GM19240 (cell line): Measurements from ENCODE around the gene PPIL3.

Experiments
- DNase-seq: peaks from one replicate; pipeline ENCODE4 v3.0.0; 2011; ENCODE audit warnings: low spot score; ENCODE audit not compliant: insufficient read length

Gene PPIL3

GRCh38 chr2:200861617-200862155 is 27.2 kb downstream of the PPIL3 start:
- no peak for DNase-seq

GRCh38 chr2:200860092-200860795 is 28.6 kb downstream of the PPIL3 start:
- no peak for DNase-seq

- DNase-seq: no peak
Observed at GRCh38 chr2:200856806-200857205, 32.1 kb downstream of the PPIL3 start.

- DNase-seq: no peak
Observed at GRCh38 chr2:200852605-200853004, 36.3 kb downstream of the PPIL3 start.

- DNase-seq: no peak
Observed at GRCh38 chr2:200851398-200852248, 37.3 kb downstream of the PPIL3 start.

GRCh38 chr2:200850512-200851256 is 38.2 kb downstream of the PPIL3 start:
- no peak for DNase-seq

GRCh38 chr2:200847939-200848338 is 40.9 kb downstream of the PPIL3 start:
- DNase-seq: no peak

- DNase-seq: no peak
Observed at GRCh38 chr2:200847269-200847668, 41.6 kb downstream of the PPIL3 start.

- no peak for DNase-seq
Observed at GRCh38 chr2:200845669-200846325, 43.1 kb downstream of the PPIL3 start.

GRCh38 chr2:200845194-200845593 is 43.7 kb downstream of the PPIL3 start:
- no peak for DNase-seq

GRCh38 chr2:200843993-200844948 is 44.6 kb downstream of the PPIL3 start:
- DNase-seq: no peak

GRCh38 chr2:200839513-200839912 is 49.4 kb downstream of the PPIL3 start:
- DNase-seq: no peak

- no peak for DNase-seq
Observed at GRCh38 chr2:200834701-200835100, 54.2 kb downstream of the PPIL3 start.

- no peak for DNase-seq
Observed at GRCh38 chr2:200829258-200829655, 59.6 kb downstream of the PPIL3 start.

GRCh38 chr2:200828572-200829257 is 60.2 kb downstream of the PPIL3 start:
- no peak for DNase-seq

GRCh38 chr2:200828104-200828503 is 60.8 kb downstream of the PPIL3 start:
- no peak for DNase-seq

GRCh38 chr2:200821686-200822245 is 67.1 kb downstream of the PPIL3 start:
- no peak for DNase-seq
